Ishikawa (cell line): Measurements from ENCODE around the gene SYT12.

Experiments used
- CEBPB ChIP-seq: IDR thresholded peaks from 2 replicates; pipeline ENCODE4 v1.6.1; 2012
- CREB1 ChIP-seq: IDR thresholded peaks from 2 replicates; pipeline ENCODE4 v1.6.1; 2012; ENCODE audit warnings: low read depth
- EP300 ChIP-seq: IDR thresholded peaks from 2 replicates; pipeline ENCODE4 v1.6.1; 2012; ENCODE audit warnings: borderline replicate concordance
- RAD21 ChIP-seq: IDR thresholded peaks from 2 replicates; pipeline ENCODE4 v1.6.1; 2012; ENCODE audit warnings: low read depth
- TAF1 ChIP-seq: IDR thresholded peaks from 2 replicates; pipeline ENCODE4 v1.6.1; 2012; ENCODE audit warnings: low read depth, mild to moderate bottlenecking
- ZBTB7A ChIP-seq: IDR thresholded peaks from 2 replicates; pipeline ENCODE4 v1.6.1; 2012; ENCODE audit warnings: low read depth
- TF ChIP-seq, protein P1 (sequence below): IDR thresholded peaks from 2 replicates; pipeline ENCODE4 v1.6.1; 2012; ENCODE audit warnings: low read depth, mild to moderate bottlenecking
- TF ChIP-seq, protein P2 (sequence below): IDR thresholded peaks from 2 replicates; pipeline ENCODE4 v1.6.1; 2012

DNA sequence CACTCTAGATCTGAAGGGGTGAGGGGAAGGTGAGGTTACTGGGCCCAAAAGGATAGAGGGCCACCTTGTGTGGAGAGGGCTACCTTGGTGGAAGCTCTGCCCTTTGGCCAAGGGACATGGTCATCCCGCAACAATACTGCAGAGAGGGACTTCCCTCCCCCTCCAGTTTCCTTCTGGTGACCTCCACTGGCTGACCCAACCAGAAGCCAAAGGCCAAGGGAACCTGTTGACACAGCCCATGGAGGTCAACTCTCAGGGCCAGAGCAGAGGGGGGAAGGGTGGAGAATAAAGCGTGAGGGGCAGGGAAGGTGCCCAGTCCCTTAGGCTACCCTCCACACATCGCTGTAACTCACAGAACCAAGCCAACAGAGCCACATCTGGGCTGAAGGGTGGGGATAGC is 18.7 kb downstream of the SYT12 start:
- TF ChIP-seq EP300 (no peak), CEBPB (no peak), TAF1 (no peak), RAD21 (no peak), ZBTB7A (no peak), CREB1 (no peak)
- TF ChIP-seq, protein P1, sequence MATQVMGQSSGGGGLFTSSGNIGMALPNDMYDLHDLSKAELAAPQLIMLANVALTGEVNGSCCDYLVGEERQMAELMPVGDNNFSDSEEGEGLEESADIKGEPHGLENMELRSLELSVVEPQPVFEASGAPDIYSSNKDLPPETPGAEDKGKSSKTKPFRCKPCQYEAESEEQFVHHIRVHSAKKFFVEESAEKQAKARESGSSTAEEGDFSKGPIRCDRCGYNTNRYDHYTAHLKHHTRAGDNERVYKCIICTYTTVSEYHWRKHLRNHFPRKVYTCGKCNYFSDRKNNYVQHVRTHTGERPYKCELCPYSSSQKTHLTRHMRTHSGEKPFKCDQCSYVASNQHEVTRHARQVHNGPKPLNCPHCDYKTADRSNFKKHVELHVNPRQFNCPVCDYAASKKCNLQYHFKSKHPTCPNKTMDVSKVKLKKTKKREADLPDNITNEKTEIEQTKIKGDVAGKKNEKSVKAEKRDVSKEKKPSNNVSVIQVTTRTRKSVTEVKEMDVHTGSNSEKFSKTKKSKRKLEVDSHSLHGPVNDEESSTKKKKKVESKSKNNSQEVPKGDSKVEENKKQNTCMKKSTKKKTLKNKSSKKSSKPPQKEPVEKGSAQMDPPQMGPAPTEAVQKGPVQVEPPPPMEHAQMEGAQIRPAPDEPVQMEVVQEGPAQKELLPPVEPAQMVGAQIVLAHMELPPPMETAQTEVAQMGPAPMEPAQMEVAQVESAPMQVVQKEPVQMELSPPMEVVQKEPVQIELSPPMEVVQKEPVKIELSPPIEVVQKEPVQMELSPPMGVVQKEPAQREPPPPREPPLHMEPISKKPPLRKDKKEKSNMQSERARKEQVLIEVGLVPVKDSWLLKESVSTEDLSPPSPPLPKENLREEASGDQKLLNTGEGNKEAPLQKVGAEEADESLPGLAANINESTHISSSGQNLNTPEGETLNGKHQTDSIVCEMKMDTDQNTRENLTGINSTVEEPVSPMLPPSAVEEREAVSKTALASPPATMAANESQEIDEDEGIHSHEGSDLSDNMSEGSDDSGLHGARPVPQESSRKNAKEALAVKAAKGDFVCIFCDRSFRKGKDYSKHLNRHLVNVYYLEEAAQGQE, result no peak
- TF ChIP-seq, protein P2, sequence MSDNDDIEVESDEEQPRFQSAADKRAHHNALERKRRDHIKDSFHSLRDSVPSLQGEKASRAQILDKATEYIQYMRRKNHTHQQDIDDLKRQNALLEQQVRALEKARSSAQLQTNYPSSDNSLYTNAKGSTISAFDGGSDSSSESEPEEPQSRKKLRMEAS, result no peak
